EH (cell line): ENCODE results near the gene GRSF1.
A peak's percentile ranks its signal among the peaks of the same experiment; 100 is the strongest.
"Not testable (repeated sequence)": the region's sequence is repeated elsewhere in the genome, so short reads cannot be mapped to it uniquely, and the experiment has no call there.

ENCODE experiments used
- DNase-seq: peaks from one replicate; pipeline ENCODE4 v3.0.0-alpha.2; 2015; ENCODE audit warnings: low read depth

GRSF1 gene

DNA sequence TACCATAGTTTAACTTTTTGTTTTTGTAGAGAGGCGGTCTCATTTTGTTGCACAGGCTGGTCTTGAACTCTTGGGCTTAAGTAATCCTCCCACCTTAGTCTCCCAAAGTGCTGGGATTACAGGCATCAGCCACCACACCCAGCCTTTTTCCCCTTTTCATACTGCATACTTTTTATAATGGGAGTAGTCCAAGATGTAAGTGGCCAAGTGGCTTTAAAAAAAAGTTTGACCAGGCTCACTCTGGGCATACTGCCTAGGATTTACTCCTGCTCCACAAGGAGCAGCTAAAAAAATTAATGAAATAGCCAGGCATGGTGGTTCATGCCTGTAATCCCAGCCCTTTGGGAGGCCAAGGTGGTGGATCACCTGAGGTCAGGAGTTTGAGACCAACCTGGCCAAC, 6.0 kb downstream of the GRSF1 start:
- DNase-seq, result peak; percentile 38

DNA sequence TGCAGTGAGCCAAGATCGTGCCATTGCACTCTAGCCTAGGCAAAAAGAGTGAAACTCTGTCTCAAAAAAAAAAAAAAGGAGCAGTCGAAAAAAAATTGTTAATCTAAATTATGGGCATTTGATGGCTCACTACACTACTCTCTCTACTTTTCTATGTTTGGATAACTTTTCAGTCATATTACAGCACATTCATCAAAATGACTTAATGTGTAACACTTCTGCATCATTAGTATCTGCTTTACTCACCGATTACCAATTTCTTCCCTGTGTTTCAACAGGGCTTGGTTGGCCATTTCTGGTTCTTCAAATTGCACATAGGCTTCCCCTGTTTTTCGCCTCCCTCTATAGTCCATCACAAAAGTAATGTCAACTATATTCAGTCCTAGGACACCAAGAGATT, 8.4 kb downstream of the GRSF1 start:
- DNase-seq, result no peak

DNA sequence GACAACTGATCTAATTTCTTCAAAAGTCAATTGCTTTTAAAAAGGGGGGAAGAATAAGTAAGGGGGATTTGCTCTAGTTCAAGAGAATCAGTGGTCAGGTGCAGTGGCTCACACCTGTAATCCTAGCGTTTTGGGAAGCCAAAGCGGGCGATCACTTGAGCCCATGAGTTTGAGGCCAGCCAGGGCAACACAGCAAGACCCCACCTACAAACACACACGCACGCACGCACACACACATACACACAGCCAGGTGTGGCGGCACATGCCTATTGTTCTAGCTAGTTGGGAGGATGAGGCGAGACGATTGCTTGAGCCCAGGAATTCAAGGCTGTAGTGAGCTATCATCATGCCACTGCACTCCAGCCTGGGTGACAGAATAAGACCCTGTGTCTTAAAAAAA, 9.6 kb downstream of the GRSF1 start:
- DNase-seq, result no peak

DNA sequence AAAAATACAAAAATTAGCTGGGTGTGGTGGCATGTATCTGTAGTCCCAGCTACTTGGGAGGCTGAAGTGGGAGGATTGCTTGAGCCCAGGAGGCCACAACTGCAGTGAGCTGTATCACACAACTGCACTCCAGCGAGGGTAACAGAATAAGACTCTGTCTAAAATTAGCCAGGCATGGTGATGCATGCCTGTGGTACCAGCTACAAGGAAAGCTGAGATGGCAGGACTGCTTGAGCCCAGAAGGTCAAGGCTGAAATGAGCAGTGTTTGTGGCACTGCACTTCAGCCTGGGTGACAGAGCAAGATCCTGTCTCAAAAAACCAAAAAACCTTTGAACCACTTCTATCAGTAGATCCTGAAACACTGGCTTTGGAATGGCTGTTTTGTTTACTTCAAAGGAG, 10.2 kb downstream of the GRSF1 start:
- no peak for DNase-seq

DNA sequence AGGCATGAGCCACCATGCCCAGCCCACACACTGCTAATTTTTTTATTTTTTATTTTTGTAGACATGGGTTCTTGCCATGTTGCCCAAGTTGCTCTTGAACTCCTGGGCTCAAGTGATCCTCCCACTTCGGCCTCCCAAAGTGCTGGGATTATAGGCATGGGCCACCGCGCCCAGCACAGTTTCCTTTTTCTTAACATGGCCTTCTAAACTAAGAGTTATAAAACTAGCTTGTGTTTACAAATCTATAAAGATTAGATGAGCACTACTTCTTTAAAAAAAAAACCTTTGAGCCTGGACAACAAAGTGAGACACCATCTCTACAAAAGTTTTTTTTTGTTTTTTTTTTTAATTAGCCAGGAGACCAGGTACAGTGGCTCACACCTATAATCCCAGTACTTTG, 10.7 kb downstream of the GRSF1 start:
- no peak for DNase-seq

DNA sequence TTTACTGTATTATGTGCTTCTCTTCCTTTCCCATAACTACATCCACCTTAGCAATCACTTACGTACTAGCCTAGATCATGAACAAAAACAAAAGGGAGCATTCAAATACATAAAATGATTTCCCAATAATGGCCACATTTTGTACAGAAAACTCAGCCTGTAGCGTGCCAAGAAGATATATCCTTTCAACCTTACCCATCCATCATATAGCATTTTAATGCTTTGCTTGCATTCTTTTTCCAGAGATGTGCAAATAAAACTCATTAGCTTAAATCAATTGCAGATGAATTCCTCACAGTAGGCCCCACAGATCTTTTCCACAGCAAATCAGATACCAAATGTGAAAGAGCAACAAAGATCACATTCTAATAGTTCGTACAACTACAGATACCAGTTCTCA, 20.8 kb downstream of the GRSF1 start:
- no peak for DNase-seq

DNA sequence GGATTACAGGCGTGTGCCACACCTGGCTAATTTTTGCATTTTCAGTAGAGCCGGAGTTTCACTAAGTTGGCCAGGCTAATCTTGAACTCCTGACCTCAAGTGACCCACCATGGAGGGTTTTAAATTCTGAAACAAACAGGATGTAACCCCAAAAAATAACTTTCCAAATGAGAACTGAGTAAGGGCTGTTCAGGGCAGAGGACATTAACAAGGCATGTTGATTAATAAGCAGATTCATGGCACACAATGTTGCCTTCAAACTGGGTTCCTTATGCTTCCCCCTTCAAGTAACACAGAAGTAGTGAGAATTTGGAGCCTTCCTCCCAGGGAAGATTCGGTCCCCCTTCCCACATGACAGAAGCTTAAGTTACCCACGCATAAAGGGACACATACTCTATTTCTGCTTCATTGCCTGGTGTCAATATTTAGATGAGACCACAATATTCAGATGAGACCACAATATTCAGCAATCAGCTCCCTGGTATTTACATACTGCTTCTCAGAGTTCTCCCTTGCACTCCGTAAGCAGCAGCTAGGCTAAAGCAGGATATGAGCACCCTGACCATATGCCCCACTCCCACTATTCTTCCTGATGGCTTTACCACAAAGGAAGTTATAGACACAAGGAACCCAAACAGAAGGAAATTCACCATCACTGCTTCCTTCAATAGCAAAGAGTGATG, 21.4 kb downstream of the GRSF1 start:
- DNase-seq, result no peak

DNA sequence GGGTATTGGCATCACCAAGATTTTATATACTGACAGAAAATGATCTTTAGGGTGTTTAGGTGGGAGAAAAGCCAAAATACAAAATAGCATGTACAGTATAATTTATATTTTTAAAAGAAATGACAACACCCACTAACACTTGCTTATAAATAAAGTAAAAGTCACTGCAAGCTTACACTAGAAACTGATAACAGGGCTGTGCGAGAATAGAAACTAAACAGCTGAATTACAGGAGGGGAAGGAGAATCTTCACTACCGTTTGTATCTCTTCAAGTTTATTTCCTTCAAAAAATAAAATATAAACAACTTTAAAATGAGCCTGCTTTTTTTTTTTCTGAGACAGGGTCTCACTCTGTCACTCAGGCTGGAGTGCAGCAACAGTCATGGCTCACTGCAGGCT, 22.8 kb downstream of the GRSF1 start:
- no peak for DNase-seq

DNA sequence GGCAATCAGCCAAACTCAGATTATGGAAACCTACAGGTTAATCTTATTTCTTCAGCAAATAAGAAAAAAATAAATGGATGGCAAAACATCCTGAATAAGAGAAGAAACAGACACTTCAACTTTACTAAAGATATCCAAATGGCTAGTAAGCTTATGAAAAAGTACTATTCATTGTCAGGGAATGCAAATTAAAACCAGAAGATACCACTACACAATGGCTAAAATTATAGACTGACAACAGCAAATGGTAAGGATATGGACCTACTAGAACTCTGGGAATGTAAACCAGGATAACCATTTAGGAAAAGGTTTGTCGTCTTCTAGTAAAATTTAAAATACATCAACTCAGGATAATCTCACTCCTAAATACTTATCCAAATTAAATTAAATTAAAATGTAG, 24.3 kb downstream of the GRSF1 start:
- peak; percentile 28 for DNase-seq

DNA sequence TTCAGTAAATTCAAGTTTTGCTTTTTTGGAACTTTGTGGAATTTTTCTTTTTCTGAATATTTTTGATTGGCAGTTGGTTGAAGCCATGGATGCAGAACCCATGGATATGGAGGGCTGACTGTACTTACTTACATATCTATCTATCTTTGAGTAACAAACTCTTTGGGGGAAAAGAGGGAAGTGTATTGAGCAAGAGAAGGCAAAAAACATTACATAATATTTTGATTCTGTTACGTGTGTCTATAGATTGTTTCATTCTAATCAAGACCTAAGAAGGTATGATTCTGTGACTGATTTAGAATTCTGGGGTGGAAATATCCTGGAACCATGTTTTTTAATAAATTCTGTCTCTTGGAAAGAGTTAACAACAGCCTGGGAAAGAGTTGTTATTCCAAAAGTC, 31.5 kb downstream of the GRSF1 start:
- DNase-seq, result no peak

DNA sequence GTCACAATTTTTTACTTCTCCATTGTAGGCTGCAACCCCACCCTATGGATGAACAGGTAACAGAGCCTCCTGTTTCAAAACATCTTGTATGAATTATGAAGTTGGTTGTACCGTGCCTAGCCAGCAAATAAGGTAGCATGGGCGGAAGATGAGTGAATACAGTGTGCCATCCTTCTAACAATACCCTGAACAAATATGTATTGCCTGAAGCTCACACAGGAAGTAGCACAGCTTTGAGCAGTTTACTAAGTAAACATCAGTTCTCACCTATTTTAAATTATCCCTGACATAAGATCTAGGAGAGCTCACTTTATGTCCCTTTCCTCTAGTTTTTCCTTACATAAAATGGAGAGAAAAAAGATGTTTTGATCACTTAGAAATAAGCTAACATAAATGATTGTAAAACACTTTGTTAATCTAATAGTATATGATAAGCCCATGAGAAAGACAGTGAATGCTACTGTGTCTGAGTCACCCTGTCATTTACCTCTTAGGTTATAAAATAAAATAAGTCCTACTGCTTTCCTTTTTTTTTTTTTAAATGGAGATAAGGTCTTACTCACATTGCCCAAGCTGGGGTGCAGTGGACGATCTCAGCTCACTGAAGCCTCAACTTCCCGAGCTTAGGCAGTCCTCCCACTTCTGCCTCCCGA, 36.6 kb downstream of the GRSF1 start:
- DNase-seq, result no peak

DNA sequence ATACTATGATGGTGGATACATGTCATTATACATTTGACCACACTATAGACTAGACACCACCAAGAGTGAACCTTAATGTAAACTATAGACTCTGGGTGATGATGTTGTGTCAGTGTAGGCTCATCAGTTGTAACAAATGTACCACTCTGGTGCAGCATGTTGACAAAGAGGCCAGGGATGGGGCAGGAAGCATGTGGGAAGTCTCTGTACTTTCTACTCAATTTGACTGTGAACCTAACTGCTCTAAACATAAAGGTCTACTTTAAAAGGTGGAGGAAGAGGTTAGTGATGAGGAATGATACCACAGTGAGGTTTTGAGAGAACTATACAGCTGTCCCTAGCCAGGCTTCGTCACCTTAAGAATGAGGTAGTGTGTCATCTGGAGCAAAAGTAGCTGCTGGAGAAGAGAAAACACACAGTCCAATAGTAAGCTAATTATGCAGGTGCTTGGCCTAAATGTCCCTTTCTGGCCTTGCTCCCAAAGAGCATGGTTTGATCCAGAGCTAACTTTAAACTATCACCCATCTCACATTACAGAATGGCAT, 38.4 kb downstream of the GRSF1 start:
- no peak for DNase-seq

DNA sequence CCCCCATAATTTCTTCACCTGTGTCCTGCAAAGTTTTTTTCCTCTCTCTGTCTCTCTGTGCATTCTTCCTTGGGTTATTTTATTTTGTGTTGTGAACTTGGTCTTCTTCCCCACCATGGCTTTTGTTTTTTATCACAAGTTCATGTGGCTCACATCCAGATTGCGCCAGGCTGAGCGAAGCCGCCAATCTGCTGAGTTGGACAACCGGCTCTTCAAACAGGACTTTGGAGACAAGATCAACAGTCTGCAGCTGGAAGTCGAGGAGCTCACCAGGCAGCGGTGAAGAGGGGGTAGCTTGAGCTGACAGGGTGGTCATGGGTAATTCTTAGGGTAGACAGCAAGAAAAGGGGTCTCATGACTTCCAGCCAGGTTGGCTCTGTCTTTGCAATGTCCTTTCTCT, 46.1 kb downstream of the GRSF1 start:
- DNase-seq, result no peak

DNA sequence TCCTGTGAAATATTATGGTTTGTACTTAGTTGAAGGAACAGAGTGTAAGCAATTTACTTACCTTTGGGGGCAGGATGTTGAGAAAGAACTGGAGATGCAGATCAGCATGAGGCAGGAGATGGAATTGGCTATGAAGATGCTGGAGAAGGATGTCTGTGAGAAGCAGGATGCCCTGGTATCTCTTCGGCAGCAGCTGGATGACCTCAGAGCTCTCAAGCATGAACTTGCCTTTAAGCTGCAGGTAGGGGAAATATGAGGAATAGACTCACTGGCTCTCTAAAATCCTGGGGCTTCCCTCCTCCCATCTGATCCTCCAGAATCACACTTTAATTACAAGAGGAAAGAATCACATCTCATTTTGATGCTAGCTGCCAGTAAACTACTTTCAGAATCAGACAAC, 51.0 kb downstream of the GRSF1 start:
- no peak for DNase-seq

DNA sequence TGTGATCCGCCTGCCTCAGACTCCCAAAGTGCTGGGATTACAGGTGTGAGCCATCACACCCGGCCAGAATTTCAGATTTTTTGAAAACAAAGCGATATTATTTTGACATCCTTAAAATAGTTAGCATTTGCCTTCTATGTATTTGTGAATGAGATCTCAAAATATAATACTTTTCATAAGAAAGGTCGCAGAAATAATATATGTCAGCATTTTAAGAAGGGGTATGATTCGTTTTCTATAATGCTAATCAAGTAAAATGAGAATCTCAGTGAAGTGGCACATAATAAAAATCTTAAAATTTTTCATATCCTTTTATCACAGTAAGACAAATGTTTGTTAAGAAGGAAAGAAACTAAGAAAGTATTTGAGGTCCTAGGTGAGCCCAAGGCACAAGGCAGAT, 52.2 kb downstream of the GRSF1 start:
- no peak for DNase-seq

DNA sequence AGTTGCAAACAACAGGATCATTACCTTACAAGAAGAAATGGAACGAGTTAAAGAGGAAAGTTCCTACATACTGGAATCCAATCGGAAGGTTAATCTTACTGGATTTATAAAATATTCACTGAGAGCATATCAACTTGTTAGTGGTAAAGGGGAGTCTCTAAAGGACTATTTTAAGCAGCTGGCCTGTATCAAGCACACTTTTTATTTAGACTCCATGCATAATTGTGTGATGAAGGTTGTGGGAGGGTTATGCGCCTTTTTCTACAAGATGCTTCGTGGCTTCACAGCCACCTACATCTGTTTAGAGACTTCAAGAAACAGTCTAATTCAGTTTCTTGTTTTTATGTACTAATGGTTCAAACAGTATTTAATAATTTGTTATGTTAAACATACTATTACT, 56.6 kb downstream of the GRSF1 start:
- DNase-seq, result no peak

DNA sequence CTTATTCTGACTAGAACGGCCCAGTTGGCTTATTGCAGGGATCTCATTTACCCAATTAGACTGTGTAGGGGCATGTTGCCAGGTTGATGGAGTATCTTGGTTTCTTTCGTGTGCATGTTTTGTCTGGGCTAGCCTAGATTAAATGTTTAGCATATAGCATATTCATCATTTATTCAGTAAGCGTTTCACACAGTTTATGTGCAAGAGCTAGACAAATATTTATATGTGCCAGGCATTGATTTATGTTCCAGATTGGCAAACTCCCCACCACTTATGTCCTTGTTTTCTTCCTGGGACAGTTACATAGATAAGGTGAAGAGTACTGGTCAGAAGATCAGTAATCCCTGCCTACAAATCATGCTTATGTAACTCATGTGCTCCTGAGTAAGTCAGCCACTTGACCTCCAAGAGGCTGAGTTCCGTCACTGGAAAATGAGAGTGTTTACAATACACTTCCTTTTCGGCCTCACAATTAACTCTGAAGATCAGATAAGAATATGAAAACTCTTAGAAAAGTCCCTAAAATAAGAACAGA, 60.7 kb downstream of the GRSF1 start:
- DNase-seq, result peak; percentile 58

DNA sequence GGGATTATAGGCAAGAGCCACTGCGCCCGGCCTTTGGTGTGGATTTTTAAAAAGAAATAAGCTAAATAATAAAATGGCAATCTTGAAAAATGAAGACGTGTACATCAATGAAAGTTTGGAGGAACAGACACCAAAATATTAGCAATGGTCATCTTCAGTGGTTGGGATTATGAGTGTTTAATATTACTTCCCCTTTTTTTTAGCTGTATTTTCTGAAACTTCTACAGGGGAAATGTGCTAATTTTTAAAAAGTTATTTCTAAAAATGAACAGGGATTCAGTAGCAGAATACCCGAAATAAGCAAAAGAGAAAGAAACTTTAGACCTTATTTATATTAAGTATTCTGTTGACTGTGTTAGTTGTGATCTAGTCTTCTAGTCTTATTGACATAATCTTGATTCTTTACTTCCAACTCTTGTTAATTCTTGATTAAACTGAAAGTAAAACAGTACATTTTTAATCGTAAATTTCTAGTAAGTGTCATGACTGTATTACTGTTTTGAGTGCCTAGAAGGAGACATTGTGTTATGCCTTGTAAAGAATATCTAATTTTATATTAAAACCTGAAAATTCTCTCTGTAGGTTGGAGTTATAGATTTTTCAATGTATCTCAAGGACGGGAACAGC, 66.6 kb downstream of the GRSF1 start:
- no peak for DNase-seq

DNA sequence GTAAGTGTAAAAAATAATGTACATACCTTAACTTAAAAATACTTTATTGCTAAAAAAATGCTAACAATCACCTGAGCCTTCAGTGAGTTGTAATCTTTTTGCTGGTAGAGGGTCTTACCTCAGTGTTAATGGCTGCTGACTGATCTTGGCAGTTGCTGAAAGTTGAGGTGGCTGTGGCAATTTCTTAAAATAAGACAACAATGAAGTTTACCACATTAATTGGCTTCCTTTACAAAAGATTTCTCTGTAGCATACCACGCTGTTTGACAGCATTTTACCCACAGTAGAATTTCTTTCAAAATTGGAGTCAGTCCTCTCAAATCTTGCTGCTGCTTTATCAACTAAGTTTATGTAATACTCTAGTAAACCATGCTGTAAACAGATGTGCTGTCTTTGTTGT, 70.3 kb downstream of the GRSF1 start:
- DNase-seq, result not testable (repeated sequence)

DNA sequence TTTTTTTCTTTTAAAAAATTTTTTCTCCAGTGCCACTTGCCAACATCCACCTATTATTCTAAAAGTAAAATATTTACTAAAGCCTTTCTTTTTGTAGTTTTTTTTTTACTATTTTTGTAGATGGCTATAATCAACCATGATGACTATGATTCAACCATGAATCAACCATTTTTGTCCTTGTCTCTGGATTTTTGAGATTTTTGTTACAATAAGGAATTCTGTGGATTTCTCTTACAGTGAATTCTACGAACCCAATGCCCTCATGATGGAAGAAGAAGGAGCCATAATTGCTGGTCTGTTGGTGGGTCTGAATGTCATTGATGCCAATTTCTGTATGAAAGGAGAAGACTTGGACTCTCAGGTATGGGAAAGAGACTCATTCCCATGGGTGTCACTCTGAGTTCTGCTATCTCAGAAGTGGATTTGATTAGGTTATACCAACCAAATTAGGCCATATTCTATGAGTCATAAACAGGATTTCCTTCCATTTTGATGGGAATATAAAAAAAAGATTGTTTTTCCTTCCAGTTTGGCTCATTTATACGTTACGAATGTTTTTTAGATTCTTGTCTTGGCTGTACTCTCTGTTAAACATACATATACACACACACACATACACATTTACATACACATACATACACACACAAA, 71.3 kb downstream of the GRSF1 start:
- DNase-seq, result peak; percentile 71
